Thyroid gland (tissue), 4 donors: ENCODE measurements around the gene CLASP1.

Experiments used
- POLR2A ChIP-seq, 2 donors: fragments of 450-650 bp; IDR thresholded peaks; one replicate each; pipeline ENCODE4 v1.6.1; 2017; ENCODE audit warnings: antibody characterized with exemption in 2 of 2, mild to moderate bottlenecking in 2 of 2, moderate library complexity in 1 of 2
- TF ChIP-seq, protein P1 (sequence below), 6 experiments: fragments of 200-600 bp in 3 of 6; fragments of 450-650 bp in 3 of 6; sonication (generic) in 3 of 6; IDR thresholded peaks; one replicate each; pipeline ENCODE4 v1.5.1; 2016 to 2019; ENCODE audit warnings: antibody characterized with exemption in 6 of 6, mild to moderate bottlenecking in 2 of 6, inconsistent platforms in 1 of 6, moderate library complexity in 1 of 6

DNA sequence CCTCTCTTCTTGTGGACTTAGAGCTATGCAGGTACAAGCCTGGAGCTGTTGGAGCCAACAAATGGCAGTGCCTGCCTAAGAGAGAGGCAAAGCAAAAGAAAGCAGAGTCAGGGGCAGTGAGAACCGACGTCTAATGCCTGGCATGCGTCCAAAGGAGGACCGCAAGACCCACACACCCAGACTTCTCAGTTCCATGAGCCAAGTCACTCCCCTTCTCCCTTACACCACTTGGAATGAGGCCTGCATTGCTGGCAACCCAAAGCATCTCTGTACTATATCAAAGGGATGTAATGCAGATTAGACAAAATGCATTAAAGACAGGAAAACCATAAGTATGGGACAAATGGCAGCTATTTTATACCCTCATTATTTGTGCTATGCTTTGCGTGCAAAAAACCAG, 168.4 kb downstream of the CLASP1 start:
- TF ChIP-seq, protein P1, sequence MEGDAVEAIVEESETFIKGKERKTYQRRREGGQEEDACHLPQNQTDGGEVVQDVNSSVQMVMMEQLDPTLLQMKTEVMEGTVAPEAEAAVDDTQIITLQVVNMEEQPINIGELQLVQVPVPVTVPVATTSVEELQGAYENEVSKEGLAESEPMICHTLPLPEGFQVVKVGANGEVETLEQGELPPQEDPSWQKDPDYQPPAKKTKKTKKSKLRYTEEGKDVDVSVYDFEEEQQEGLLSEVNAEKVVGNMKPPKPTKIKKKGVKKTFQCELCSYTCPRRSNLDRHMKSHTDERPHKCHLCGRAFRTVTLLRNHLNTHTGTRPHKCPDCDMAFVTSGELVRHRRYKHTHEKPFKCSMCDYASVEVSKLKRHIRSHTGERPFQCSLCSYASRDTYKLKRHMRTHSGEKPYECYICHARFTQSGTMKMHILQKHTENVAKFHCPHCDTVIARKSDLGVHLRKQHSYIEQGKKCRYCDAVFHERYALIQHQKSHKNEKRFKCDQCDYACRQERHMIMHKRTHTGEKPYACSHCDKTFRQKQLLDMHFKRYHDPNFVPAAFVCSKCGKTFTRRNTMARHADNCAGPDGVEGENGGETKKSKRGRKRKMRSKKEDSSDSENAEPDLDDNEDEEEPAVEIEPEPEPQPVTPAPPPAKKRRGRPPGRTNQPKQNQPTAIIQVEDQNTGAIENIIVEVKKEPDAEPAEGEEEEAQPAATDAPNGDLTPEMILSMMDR (IDR thresholded peaks at IDR 0.05): no peak
- no peak for TF ChIP-seq POLR2A (IDR thresholded peaks at IDR 0.05)
